K562 (cell line): Measurements from ENCODE around the gene PIK3R6. TPM values are rescaled to one million over a fixed set of nuclear protein-coding genes. Genes with fewer than 3 reads are reported as not detected.

Experiments used
- ATAC-seq: fragments of 200-7000 bp; cut with Tn5 transposase; 3 replicates; pipeline ENCODE4 v1.9.1; 2020; ENCODE audit warnings: moderate library complexity
- BruUV-seq: library from RNA; stranded (reverse); fragments of 400-500 nt; replicated peaks from 2 replicates; lab custom pipeline; 2021; lab: Mats Ljungman, UMichigan
- CTCF ChIA-PET: fragments of 300-600 bp; formaldehyde crosslinking; extraction: SDS; loops from one replicate; lab custom pipeline; 2021; ENCODE audit warnings: low intra/inter-chr PET ratio; lab: Yijun Ruan, JAX
- POLR2A ChIA-PET: fragments of 300-600, 350-650 bp; sonication (Branson Sonifier 250); formaldehyde crosslinking; extraction: SDS; loops from one replicate; lab custom pipeline; 2021; ENCODE audit warnings: antibody characterized with exemption, inconsistent platforms; lab: Yijun Ruan, JAX
- DNase-seq, 4 experiments: peaks; one replicate each; pipeline versions ENCODE4 v3.0.0 to v3.0.0-alpha.2; 2011 to 2018; ENCODE audit warnings: low spot score in 3 of 4, mixed read lengths in 3 of 4; ENCODE audit errors: extremely low read depth in 1 of 4
- FAIRE-seq: peaks from 2 replicates; lab custom pipeline; 2011; peaks lifted over from hg19 to GRCh38; lab: Jason Lieb, UNC
- H2AFZ ChIP-seq: 2 replicates; pipeline ENCODE4 v1.6.0; 2011; ENCODE audit warnings: low read depth, low read length, control low read depth, inconsistent platforms
- H3K27ac ChIP-seq: fragments of 200-600 bp; 3 replicates; pipeline ENCODE4 v1.8.0; 2011; ENCODE audit warnings: low read depth, mild to moderate bottlenecking, control low read depth, inconsistent platforms, low read length, moderate library complexity, mixed read lengths; ENCODE audit errors: extremely low read depth
- H3K27me3 ChIP-seq, 2 experiments: fragments of 300-600 bp in 1 of 2; 2 replicates in 1 of 2; 3 replicates in 1 of 2; pipeline versions ENCODE4 v1.6.0 to v1.8.0; 2011; ENCODE audit warnings: inconsistent platforms in 2 of 2, low read length in 2 of 2, mild to moderate bottlenecking in 1 of 2, mixed read lengths in 1 of 2, moderate library complexity in 1 of 2; ENCODE audit not compliant: control insufficient read depth in 2 of 2, insufficient read depth in 2 of 2
- H3K36me3 ChIP-seq: fragments of 300-600 bp; 3 replicates; pipeline ENCODE4 v1.8.0; 2011; ENCODE audit warnings: mild to moderate bottlenecking, low read length, inconsistent platforms; ENCODE audit not compliant: control insufficient read depth, insufficient read depth
- H3K4me1 ChIP-seq, 2 experiments: fragments of 200-600 bp in 1 of 2; replicated peaks in 1 of 2; 2 replicates in 1 of 2; 3 replicates in 1 of 2; pipeline versions ENCODE4 v1.5.1 to v1.8.0; 2011; ENCODE audit warnings: inconsistent platforms in 2 of 2, low read length in 2 of 2, mild to moderate bottlenecking in 1 of 2, mixed read lengths in 1 of 2, moderate library complexity in 1 of 2; ENCODE audit not compliant: control insufficient read depth in 2 of 2, insufficient read depth in 2 of 2
- H3K4me2 ChIP-seq: 2 replicates; pipeline ENCODE4 v1.6.1; 2011; ENCODE audit warnings: low read length, control low read depth, inconsistent platforms, mixed read lengths; ENCODE audit not compliant: insufficient read depth
- H3K4me3 ChIP-seq: fragments of 200-600 bp; sonication (generic), shearing (Covaris generic); 2 replicates; pipeline ENCODE4 v1.5.1; 2016; ENCODE audit warnings: control low read depth, inconsistent platforms
- H3K79me2 ChIP-seq: fragments of 200-600 bp; 3 replicates; pipeline ENCODE4 v1.8.0; 2011; ENCODE audit warnings: low read length, inconsistent platforms; ENCODE audit not compliant: control insufficient read depth, insufficient read depth
- H3K9ac ChIP-seq, 2 experiments: 2 replicates each; pipeline versions ENCODE4 v1.6.0 to v1.6.1; 2011; ENCODE audit warnings: low read depth in 2 of 2, low read length in 2 of 2, control low read depth in 1 of 2, inconsistent platforms in 1 of 2, mild to moderate bottlenecking in 1 of 2, mixed read lengths in 1 of 2; ENCODE audit not compliant: insufficient read depth in 1 of 2
- H3K9me1 ChIP-seq: one replicate; pipeline ENCODE4 v1.6.0; 2011; ENCODE audit warnings: inconsistent platforms, mild to moderate bottlenecking, low read length, moderate library complexity; ENCODE audit not compliant: control insufficient read depth, insufficient read depth
- H3K9me3 ChIP-seq: replicated peaks from 2 replicates; pipeline ENCODE4 v1.5.1; 2011; ENCODE audit warnings: low read depth, low read length, inconsistent platforms; ENCODE audit not compliant: control insufficient read depth, insufficient read depth
- H4K20me1 ChIP-seq: replicated peaks from 2 replicates; pipeline ENCODE4 v1.6.1; 2011; ENCODE audit warnings: low read length, inconsistent platforms, mixed read lengths; ENCODE audit not compliant: control insufficient read depth, insufficient read depth
- ARID4B ChIP-seq: sonication (generic); formaldehyde crosslinking; IDR thresholded peaks from 2 replicates; pipeline ENCODE4 v1.8.0; 2022; ENCODE audit warnings: mild to moderate bottlenecking, missing genetic modification reagents
- ARNT ChIP-seq, 2 experiments: fragments of 450-650 bp; IDR thresholded peaks; 2 replicates each; pipeline ENCODE4 v1.6.1; 2016; ENCODE audit warnings: mild to moderate bottlenecking in 1 of 2
- ATF1 ChIP-seq, 2 experiments: fragments of 450-650 bp in 1 of 2; IDR thresholded peaks; 2 replicates each; pipeline ENCODE4 v1.6.1; 2016; ENCODE audit warnings: missing compliant biosample characterization in 1 of 2, missing genetic modification characterization in 1 of 2
- EZH2 ChIP-seq: IDR thresholded peaks from 2 replicates; pipeline ENCODE4 v1.6.1; 2012; ENCODE audit warnings: low read depth, mild to moderate bottlenecking, inconsistent platforms, low read length, borderline replicate concordance
- HDAC6 ChIP-seq: IDR thresholded peaks from 2 replicates; pipeline ENCODE4 v1.6.1; 2012; ENCODE audit warnings: low read depth, mild to moderate bottlenecking, control low read depth, inconsistent platforms, low read length, moderate library complexity
- SMC3 ChIP-seq: conservative IDR thresholded peaks from 2 replicates; pipeline ENCODE4 v1.6.1; 2011; ENCODE audit warnings: low read depth, low read length, improper control_type of control experiment; ENCODE audit not compliant: insufficient read depth
- TBL1XR1 ChIP-seq, 2 experiments: IDR thresholded peaks; 2 replicates each; pipeline ENCODE4 v1.6.1; 2012; ENCODE audit warnings: improper control_type of control experiment in 2 of 2, low read length in 2 of 2, mild to moderate bottlenecking in 1 of 2
- TSC22D4 ChIP-seq: fragments of 450-650 bp; IDR thresholded peaks from 2 replicates; pipeline ENCODE4 v1.6.1; 2016; ENCODE audit warnings: missing genetic modification characterization, missing biosample characterization, control low read depth
- ZNF224 ChIP-seq: sonication (generic); formaldehyde crosslinking; IDR thresholded peaks from 2 replicates; pipeline ENCODE4 v1.8.0; 2022; ENCODE audit warnings: mild to moderate bottlenecking, missing genetic modification reagents
- WGBS: fragments of 100-300 bp; shearing (Covaris generic); methylation state at CpG from one replicate; pipeline ENCODE4 v1.1.6; 2016; ENCODE audit warnings: low coverage, mixed read lengths; ENCODE audit not compliant: insufficient coverage; ENCODE audit errors: missing lambda C conversion rate; 5-methylcytosine and 5-hydroxymethylcytosine counted together
- in situ Hi-C: fragments of 300-500 bp; cut with MboI; formaldehyde crosslinking; loops from 4 replicates; pipeline ENCODE4 v1.15.0; 2018; ENCODE audit warnings: inconsistent platforms, mixed read lengths
- intact Hi-C: fragments of 100-400 bp; cut with micrococcal nuclease; formaldehyde crosslinking; loops from 2 replicates; pipeline ENCODE4 v1.14.2; 2022
- polyA plus RNA-seq, 8 experiments: library from polyadenylated mRNA; depleted of rRNA in 4 of 8; stranded (reverse) in 5 of 8; unstranded in 3 of 8; fragments of >200 nt; fragmentation: Nextera tagmentation in 2 of 8; fragmentation: Illumina TruSeq in 1 of 8; extraction: Ambion mirVana in 2 of 8; extraction: Trizol in 1 of 8; gene quantifications; 2 replicates each; pipeline versions ENCODE4 v1.2.1 to v1.2.3, GENCODE V29; 2011 to 2014; ENCODE audit warnings: inconsistent platforms in 1 of 8, missing spikeins in 1 of 8
- total RNA-seq, 7 experiments: library from RNA; depleted of rRNA in 6 of 7; stranded (reverse); fragments of >200 nt in 6 of 7; fragmentation: Illumina TruSeq in 2 of 7; extraction: Trizol in 2 of 7; gene quantifications; 2 replicates each; pipeline versions ENCODE4 v1.2.1 to v1.2.3, GENCODE V29; 2011 to 2021; ENCODE audit warnings: low replicate concordance in 1 of 7
- TF ChIP-seq, protein P1 (sequence below): fragments of 150-350 bp; conservative IDR thresholded peaks from 2 replicates; pipeline ENCODE4 v1.6.1; 2014; ENCODE audit warnings: low read length
- TF ChIP-seq, protein P2 (sequence below): sonication (generic); formaldehyde crosslinking; IDR thresholded peaks from 2 replicates; pipeline ENCODE4 v1.8.1; 2023; ENCODE audit warnings: mild to moderate bottlenecking, missing genetic modification reagents

The PIK3R6 gene
- total and polyA plus RNA-seq, 9 of the 15 experiments (the other 6 are each of a cell fraction or from before 2014, with no cell fraction given) = 0.04 TPM; not detected in 8

DNA sequence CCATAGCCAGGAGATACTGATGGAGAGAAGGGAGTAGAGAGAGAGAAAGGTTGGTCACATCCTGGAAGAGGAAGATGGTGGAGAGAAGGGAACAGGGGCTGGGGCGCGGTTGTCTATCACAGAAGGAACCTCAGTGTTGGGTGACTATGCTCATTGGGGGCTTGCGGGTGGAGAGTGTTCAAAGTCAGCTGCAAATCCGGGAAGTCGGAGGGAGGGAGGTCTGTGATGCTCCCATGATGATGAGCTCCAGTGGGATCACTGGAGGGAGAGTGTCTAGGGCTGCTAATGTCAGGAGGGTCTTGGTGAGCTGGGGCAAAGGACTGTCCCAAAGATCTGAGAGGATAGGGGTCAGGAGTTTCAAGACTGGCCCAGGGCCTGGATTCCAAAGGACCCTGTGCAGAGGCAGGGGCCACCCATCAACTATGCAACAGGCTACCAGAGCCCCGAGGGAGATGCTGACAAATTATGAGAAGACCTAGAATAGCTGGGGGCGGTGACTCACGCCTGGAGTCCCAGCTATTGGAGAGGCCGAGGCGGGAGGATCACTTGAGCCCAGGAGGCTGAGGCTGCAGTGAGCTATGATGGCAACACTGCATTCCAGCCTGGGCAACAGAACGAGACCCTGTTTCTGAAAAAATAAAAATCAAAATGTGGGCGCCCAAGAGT is 111.8 kb downstream of the PIK3R6 start:
- POLR2A ChIA-PET = interaction anchor here (0.7 to 1.1 kb wide), 2 partner anchors 11 to 347 kb away, joined by 3 to 4 read pairs; no protein-coding TSS in a partner anchor

More for the DNA sequence above, 111.8 kb downstream of the PIK3R6 start:
- Histone ChIP-seq H4K20me1 (no peaks in the 10 kb centered on the region), H2AFZ (no peak overlapping the region), H3K27me3 (peaks cover 5 to 39% of the 10 kb centered on the region in 2 experiments; a peak in 3 of 5 replicates), H3K9me3 (no peaks in the 10 kb centered on the region), H3K9me1 (no peaks in the 10 kb centered on the region)
- in situ Hi-C loops = loop anchor here (10.0 kb wide), 1 partner anchor 351 kb away; no protein-coding TSS in a partner anchor
- TF ChIP-seq, protein P1, sequence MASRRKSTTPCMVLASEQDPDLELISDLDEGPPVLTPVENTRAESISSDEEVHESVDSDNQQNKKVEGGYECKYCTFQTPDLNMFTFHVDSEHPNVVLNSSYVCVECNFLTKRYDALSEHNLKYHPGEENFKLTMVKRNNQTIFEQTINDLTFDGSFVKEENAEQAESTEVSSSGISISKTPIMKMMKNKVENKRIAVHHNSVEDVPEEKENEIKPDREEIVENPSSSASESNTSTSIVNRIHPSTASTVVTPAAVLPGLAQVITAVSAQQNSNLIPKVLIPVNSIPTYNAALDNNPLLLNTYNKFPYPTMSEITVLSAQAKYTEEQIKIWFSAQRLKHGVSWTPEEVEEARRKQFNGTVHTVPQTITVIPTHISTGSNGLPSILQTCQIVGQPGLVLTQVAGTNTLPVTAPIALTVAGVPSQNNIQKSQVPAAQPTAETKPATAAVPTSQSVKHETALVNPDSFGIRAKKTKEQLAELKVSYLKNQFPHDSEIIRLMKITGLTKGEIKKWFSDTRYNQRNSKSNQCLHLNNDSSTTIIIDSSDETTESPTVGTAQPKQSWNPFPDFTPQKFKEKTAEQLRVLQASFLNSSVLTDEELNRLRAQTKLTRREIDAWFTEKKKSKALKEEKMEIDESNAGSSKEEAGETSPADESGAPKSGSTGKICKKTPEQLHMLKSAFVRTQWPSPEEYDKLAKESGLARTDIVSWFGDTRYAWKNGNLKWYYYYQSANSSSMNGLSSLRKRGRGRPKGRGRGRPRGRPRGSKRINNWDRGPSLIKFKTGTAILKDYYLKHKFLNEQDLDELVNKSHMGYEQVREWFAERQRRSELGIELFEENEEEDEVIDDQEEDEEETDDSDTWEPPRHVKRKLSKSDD = no peak
- TF ChIP-seq ARID4B (CRISPR knock-in tag) (no peak), ARNT (IDR thresholded peaks at IDR 0.05) (no peak), HDAC6 (no peak), TSC22D4 (tag) (no peak), ATF1 (CRISPR knock-in tag; IDR thresholded peaks at IDR 0.05) (no peak), ATF1 (tag; IDR thresholded peaks at IDR 0.05) (no peak), TBL1XR1 (IDR thresholded peaks at IDR 0.05; ENCODE audit: low read length in 2 of 2) (no peak), ZNF224 (no peak), EZH2 (no peak), SMC3 (no peak)
- TF ChIP-seq, protein P2, sequence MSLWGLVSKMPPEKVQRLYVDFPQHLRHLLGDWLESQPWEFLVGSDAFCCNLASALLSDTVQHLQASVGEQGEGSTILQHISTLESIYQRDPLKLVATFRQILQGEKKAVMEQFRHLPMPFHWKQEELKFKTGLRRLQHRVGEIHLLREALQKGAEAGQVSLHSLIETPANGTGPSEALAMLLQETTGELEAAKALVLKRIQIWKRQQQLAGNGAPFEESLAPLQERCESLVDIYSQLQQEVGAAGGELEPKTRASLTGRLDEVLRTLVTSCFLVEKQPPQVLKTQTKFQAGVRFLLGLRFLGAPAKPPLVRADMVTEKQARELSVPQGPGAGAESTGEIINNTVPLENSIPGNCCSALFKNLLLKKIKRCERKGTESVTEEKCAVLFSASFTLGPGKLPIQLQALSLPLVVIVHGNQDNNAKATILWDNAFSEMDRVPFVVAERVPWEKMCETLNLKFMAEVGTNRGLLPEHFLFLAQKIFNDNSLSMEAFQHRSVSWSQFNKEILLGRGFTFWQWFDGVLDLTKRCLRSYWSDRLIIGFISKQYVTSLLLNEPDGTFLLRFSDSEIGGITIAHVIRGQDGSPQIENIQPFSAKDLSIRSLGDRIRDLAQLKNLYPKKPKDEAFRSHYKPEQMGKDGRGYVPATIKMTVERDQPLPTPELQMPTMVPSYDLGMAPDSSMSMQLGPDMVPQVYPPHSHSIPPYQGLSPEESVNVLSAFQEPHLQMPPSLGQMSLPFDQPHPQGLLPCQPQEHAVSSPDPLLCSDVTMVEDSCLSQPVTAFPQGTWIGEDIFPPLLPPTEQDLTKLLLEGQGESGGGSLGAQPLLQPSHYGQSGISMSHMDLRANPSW (CRISPR knock-in tag) = no peak
- TF ChIP-seq, all 486 proteins: peak for 0
- H3K9ac ChIP-seq = no peak overlapping the region
- no peaks in the 10 kb centered on the region for H3K36me3 ChIP-seq
- FAIRE-seq (no peak), ATAC-seq (no peak), DNase-seq (no peak)
- H3K4me3 ChIP-seq = no peak overlapping the region
- BruUV-seq = no TSS peak
- H3K27ac ChIP-seq = no peak overlapping the region
- WGBS = 0% methylated on average over 9 of the region's 12 CpGs
- no peaks in the 10 kb centered on the region for H3K4me1 ChIP-seq
- CTCF ChIA-PET = no interaction called here
- intact Hi-C loops = no loop called here
- no peak overlapping the region for H3K4me2 ChIP-seq
- H3K79me2 ChIP-seq = no peaks in the 10 kb centered on the region
